Ovary (tissue), 10 donors: ENCODE measurements around the gene ANO6. TPM values are rescaled to one million over a fixed set of nuclear protein-coding genes. Genes with fewer than 3 reads are reported as not detected.
"Not testable (repeated sequence)": the region's sequence is repeated elsewhere in the genome, so short reads cannot be mapped to it uniquely, and the experiment has no call there.

ENCODE experiments used
- DNase-seq, 5 donors: peaks; one replicate each; pipeline ENCODE4 v3.0.0-alpha.2; 2019 to 2020
- H3K27ac ChIP-seq, 2 donors: fragments of 200-600 bp; one replicate each; pipeline versions ENCODE4 v1.5.1 to v1.8.0; 2019 to 2022
- H3K27me3 ChIP-seq: fragments of 200-600 bp; one replicate; pipeline ENCODE4 v1.8.0; 2022
- H3K36me3 ChIP-seq: fragments of 200-600 bp; sonication (generic); one replicate; pipeline ENCODE4 v1.5.1; 2019
- H3K4me1 ChIP-seq: one replicate; pipeline ENCODE4 v1.8.1; 2013; ENCODE audit warnings: mild to moderate bottlenecking, moderate library complexity; ENCODE audit not compliant: insufficient read depth
- H3K4me3 ChIP-seq: fragments of 200-600 bp; sonication (generic); one replicate; pipeline ENCODE4 v1.5.1; 2017
- H3K9me3 ChIP-seq, 2 donors: fragments of 200-600 bp in 1 of 2; sonication (generic) in 1 of 2; one replicate each; pipeline versions ENCODE4 v1.5.1 to v1.8.1; 2013 to 2019; ENCODE audit warnings: mild to moderate bottlenecking in 1 of 2, moderate library complexity in 1 of 2
- EP300 ChIP-seq: sonication (generic); formaldehyde crosslinking; IDR thresholded peaks from one replicate; pipeline ENCODE4 v1.6.1; 2017; ENCODE audit warnings: antibody characterized with exemption
- POLR2A ChIP-seq: fragments of 450-650 bp; IDR thresholded peaks from one replicate; pipeline ENCODE4 v1.6.1; 2017; ENCODE audit warnings: antibody characterized with exemption, mild to moderate bottlenecking, moderate library complexity
- WGBS, 3 donors: extraction: QIAGEN DNeasy Blood & Tissue Kit in 1 of 3; methylation state at CpG; one replicate each; pipeline versions ENCODE4 v1.1.5 to v1.1.7; 2013 to 2017; 5-methylcytosine and 5-hydroxymethylcytosine counted together
- intact Hi-C, 4 donors: fragments of 100-400 bp; cut with DNase I; formaldehyde crosslinking; loops; one replicate each; pipeline versions ENCODE4 v1.11.0 to v1.15.1; 2022 to 2023
- long read RNA-seq, 3 donors: library from polyadenylated mRNA in 2 of 3; unstranded in 2 of 3; transcript quantifications; one replicate each; pipeline ENCODE4 v2.0.0 and lab custom pipeline, GENCODE V29; 2021 to 2026
- polyA plus RNA-seq, 2 donors: library from polyadenylated mRNA; stranded (reverse); fragments of 200-250 nt in 1 of 2; fragments of 350-450 nt in 1 of 2; fragmentation: Illumina TruSeq in 1 of 2; extraction: RNeasy Lipid Tissue Mini Kit (QIAGEN cat#74804) in 1 of 2; gene quantifications; one replicate each; pipeline ENCODE4 v1.2.3, GENCODE V29; 2013 to 2014
- total RNA-seq, 7 donors: library from RNA; depleted of rRNA in 2 of 7; stranded (reverse); fragments of >200 nt in 2 of 7; fragmentation: NEBNext Ultra II Directional in 3 of 7; extraction: Animal tissue kit (Norgen Biotek cat#: 25700) in 3 of 7; gene quantifications; one replicate each; pipeline versions ENCODE4 v1.1.0 to v1.2.4, GENCODE V29; 2016 to 2023
- TF ChIP-seq, protein P1 (sequence below), 3 donors: fragments of 450-650 bp in 2 of 3; fragments of 200-600 bp in 1 of 3; IDR thresholded peaks; one replicate each; pipeline versions ENCODE4 v1.5.1 to v1.8.0; 2016 to 2022; ENCODE audit warnings: antibody characterized with exemption in 3 of 3, mild to moderate bottlenecking in 1 of 3
- donor health status: DM: no; HTN: no; CAD: no; lungs with moderate emphysema.
- donor health status: DM: no; HTN: no; CAD: no.
- donor health status: Bipolar disorder and iron deficiency.
- donor health status: DM: yes; HTN: yes; CAD: no.
- donor health status: DM: no; HTN: no; CAD: no.
- donor health status: DM: yes; HTN: yes; CAD: no.

ANO6 gene
- 10 to 100 TPM; 52.8 to 83.0 (median 63.2) TPM for total RNA-seq
- 10 to 100 TPM; 38.8 to 88.5 TPM for polyA plus RNA-seq
- long read RNA-seq, donor 1, partial matches to known transcripts: 15 of 36 reads
- long read RNA-seq, donor 1, other reads (novel, unspliced or antisense): 21 of 36 reads
- long read RNA-seq, donor 2, full-length matches to known transcripts: 9 of 9 reads
- long read RNA-seq, donor 2, partial matches to known transcripts: 0 of 9 reads
- long read RNA-seq, donor 2, other reads (novel, unspliced or antisense): 0 of 9 reads
- long read RNA-seq, donor 3, full-length matches to known transcripts: 12 of 56 reads
- long read RNA-seq, donor 3, partial matches to known transcripts: 37 of 56 reads
- long read RNA-seq, donor 3, other reads (novel, unspliced or antisense): 7 of 56 reads

- H3K36me3 ChIP-seq: no peaks in the 10 kb centered on the region
- H3K4me1 ChIP-seq: peaks cover 11% of the 10 kb centered on the region
- TF ChIP-seq EP300 (no peak), POLR2A (peak; percentile 63)
- no peaks in the 10 kb centered on the region for H3K27me3 ChIP-seq
- no peaks in the 10 kb centered on the region for H3K9me3 ChIP-seq
- H3K4me3 ChIP-seq: peak within 1 kb of the TSS; percentile 88
- peak within 1 kb of the TSS; percentile 93 to 94 for H3K27ac ChIP-seq
- intact Hi-C loops: loop anchor here in 3 of 4 donors (1.0 to 10.0 kb wide), 2 partner anchors 169 to 512 kb away; no protein-coding TSS in a partner anchor
- peak; percentile 81 to 90 (median 85) for DNase-seq
- 0% methylated on average over 62 of the region's 62 CpGs for WGBS, 3 donors
Measured at GRCh38 chr12:45215419-45216229, at the start of gene ANO6. ANO6 (plus strand) TSS chr12:45216095; CDS start chr12:45216322, 227 bp downstream.

DNA sequence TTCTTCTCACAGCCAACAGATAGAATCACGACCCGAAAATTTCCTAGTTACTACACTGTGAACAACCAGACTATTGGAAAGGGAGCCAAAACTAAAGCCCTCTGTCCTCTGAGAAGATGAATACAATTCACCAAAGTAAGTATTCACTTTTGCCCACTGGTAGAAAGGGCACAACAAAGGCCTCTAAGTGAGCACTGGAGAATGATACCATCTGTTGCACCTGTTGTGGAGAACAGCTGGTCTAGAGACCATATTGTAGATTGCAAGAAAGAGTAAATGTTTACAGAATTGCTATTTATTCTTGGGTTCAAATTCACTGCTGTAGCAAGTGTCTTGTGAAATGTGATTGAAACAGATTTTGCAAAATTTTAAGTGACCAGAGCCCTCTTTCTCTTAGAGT, 46.9 kb upstream of the ANO6 start:
- no peaks in the 10 kb centered on the region for H3K9me3 ChIP-seq
- WGBS, 3 donors: 86 to 94% (median 94%) methylated on average over 2 of the region's 2 CpGs
- no peak overlapping the region for H3K27ac ChIP-seq
- intact Hi-C loops: no loop called here
- DNase-seq: no peak
- no peaks in the 10 kb centered on the region for H3K36me3 ChIP-seq
- H3K4me3 ChIP-seq: no peak overlapping the region
- no peaks in the 10 kb centered on the region for H3K4me1 ChIP-seq
- no peaks in the 10 kb centered on the region for H3K27me3 ChIP-seq
- no peak for TF ChIP-seq POLR2A

DNA sequence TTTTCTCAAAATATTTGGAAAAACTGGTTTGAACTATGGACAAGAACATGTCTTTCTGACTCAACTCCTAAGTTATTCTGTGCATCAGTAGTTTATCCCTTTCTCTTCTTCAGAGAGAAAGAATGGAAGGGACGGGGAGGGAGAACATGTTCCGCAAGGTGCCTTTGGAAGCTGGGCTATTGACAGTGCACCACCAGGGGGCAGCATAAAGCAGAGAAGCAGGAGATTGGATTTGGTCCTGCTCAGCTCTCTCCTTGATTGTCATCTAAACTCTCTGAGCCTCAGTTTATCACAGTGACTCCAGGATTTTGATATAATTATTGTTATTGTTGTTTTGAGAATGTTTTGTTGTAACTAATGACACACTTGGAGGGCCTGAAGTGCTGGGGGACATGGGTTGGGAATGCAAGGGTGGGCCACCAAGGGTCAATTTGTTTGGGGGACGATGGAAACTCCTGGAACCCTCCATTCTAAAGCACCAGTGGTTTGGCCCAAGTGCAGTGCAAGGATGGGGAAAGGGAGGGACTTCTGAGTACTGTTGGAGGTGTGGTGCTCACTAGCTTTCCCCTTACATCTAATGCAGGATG, 45.3 kb upstream of the ANO6 start:
- Histone ChIP-seq H3K4me1 (no peaks in the 10 kb centered on the region), H3K36me3 (no peaks in the 10 kb centered on the region), H3K27me3 (no peaks in the 10 kb centered on the region), H3K27ac (no peak overlapping the region), H3K4me3 (no peak overlapping the region), H3K9me3 (no peaks in the 10 kb centered on the region)
- 62 to 69% (median 64%) methylated on average over 3 of the region's 3 CpGs for WGBS, 3 donors
- peak; percentile 53 to 75 (median 71) for DNase-seq
- intact Hi-C loops: no loop called here
- TF ChIP-seq EP300: no peak
- TF ChIP-seq, protein P1, sequence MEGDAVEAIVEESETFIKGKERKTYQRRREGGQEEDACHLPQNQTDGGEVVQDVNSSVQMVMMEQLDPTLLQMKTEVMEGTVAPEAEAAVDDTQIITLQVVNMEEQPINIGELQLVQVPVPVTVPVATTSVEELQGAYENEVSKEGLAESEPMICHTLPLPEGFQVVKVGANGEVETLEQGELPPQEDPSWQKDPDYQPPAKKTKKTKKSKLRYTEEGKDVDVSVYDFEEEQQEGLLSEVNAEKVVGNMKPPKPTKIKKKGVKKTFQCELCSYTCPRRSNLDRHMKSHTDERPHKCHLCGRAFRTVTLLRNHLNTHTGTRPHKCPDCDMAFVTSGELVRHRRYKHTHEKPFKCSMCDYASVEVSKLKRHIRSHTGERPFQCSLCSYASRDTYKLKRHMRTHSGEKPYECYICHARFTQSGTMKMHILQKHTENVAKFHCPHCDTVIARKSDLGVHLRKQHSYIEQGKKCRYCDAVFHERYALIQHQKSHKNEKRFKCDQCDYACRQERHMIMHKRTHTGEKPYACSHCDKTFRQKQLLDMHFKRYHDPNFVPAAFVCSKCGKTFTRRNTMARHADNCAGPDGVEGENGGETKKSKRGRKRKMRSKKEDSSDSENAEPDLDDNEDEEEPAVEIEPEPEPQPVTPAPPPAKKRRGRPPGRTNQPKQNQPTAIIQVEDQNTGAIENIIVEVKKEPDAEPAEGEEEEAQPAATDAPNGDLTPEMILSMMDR (IDR thresholded peaks at IDR 0.05): peak in 2 of 3 donors; percentile 20 to 24

GRCh38 chr12:45173293-45173692, 42.6 kb upstream of the ANO6 start:
- H3K4me3 ChIP-seq, H3K4me1 ChIP-seq, H3K27ac ChIP-seq, intact Hi-C loops, H3K9me3 ChIP-seq, H3K27me3 ChIP-seq, DNase-seq, H3K36me3 ChIP-seq: not testable (repeated sequence)
- 90 to 91% (median 90%) methylated on average over 10 of the region's 10 CpGs for WGBS, 3 donors

GRCh38 chr12:45174595-45174994, 41.3 kb upstream of the ANO6 start:
- TF ChIP-seq POLR2A: no peak
- TF ChIP-seq, protein P1 (IDR thresholded peaks at IDR 0.05): no peak
- 97 to 98% (median 98%) methylated on average over 14 of the region's 14 CpGs for WGBS, 3 donors
- Histone ChIP-seq H3K4me3 (no peak overlapping the region), H3K27ac (no peak overlapping the region), H3K9me3 (peaks cover 4 to 9% of the 10 kb centered on the region in 2 donors), H3K4me1 (no peaks in the 10 kb centered on the region), H3K36me3 (no peaks in the 10 kb centered on the region), H3K27me3 (no peaks in the 10 kb centered on the region)
- intact Hi-C loops: no loop called here
- DNase-seq: no peak
